ENCODE measurements around the gene RGS3.

DNA sequence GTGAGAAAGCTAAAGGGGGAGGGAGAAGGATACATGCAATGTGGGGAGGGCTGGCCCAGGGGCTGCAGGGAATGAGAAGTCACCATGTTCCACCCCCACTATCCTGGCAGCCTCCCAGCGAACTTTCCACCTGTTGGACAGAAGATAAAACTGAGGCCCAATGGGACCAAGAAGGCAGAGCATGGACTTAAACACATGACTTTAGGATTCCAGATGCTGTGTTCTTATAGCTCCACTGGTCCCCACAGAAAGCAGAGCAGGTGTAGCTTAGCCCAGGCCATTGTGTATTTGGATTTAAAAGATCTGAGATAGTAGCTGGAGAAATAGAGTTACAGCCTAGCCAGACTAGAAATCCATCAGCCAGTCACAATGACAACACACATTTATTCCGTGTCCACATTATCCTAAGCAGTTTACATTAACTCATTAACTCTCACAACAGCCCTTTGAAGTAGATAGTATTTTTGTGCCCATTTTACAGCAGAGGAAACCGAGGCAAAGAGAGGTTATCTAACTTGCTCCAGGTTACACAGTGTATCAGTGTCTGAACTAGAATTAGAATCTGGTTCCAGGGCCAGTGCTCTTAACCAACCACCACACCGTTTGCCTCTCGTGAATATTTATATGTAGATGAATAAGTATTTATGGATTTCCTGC, 121.0 kb downstream of the RGS3 start:
- no peak for TF ChIP-seq CTCF (IDR thresholded peaks at IDR 0.05)
- no peak for TF ChIP-seq POLR2AphosphoS5 (IDR thresholded peaks at IDR 0.05)
- no peak for TF ChIP-seq POLR2A (IDR thresholded peaks at IDR 0.05)
- no peak for TF ChIP-seq EP300 (IDR thresholded peaks at IDR 0.05)
